ENCODE measurements around the gene METAP1. TPM values are rescaled to one million over a fixed set of nuclear protein-coding genes. Genes with fewer than 3 reads are reported as not detected.

Gene METAP1
- total RNA-seq, 1 experiment from 2014 or later, result 112 TPM

DNA sequence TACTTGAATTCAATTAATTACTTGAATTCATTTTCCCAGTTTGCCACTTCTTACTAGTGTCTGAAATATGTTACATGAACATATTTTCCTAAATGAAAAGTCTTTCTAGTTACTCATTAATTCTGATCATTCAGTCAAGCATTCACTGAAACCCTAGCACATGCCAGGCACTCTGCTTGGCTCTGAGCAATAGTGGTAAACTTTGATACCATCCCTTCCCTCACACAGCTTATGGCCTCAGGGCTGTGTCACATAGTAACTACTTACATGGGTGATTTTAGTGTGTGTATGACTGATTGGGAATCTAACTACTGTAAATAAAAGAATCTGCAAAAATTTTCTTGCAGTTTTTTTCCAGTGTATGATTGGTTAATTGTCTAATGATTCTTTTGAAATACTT lies 32.7 kb downstream of the METAP1 start:
- TF ChIP-seq EZH2phosphoT487 (IDR thresholded peaks at IDR 0.05; ENCODE audit: borderline replicate concordance) (no peak), CEBPB (IDR thresholded peaks at IDR 0.05; ENCODE audit: low read depth) (no peak), TCF7L2 (IDR thresholded peaks at IDR 0.05; ENCODE audit: borderline replicate concordance, extremely low read depth, insufficient read depth, insufficient read length) (no peak), SRF (IDR thresholded peaks at IDR 0.05; ENCODE audit: low read depth) (no peak), POLR2A (IDR thresholded peaks at IDR 0.05; ENCODE audit: borderline replicate concordance, extremely low read depth, insufficient read depth, insufficient read length) (no peak), YY1 (IDR thresholded peaks at IDR 0.05; ENCODE audit: extremely low read depth, insufficient replicate concordance, low read depth, low read length) (no peak), ATF3 (IDR thresholded peaks at IDR 0.05) (no peak), FOSL1 (IDR thresholded peaks at IDR 0.05; ENCODE audit: low read depth) (no peak), RAD21 (IDR thresholded peaks at IDR 0.05; ENCODE audit: low read depth) (no peak), SP1 (IDR thresholded peaks at IDR 0.05; ENCODE audit: low read depth) (no peak), JUND (IDR thresholded peaks at IDR 0.05) (no peak), EZH2 (IDR thresholded peaks at IDR 0.05) (no peak), CBX3 (IDR thresholded peaks at IDR 0.05; ENCODE audit: low read depth) (no peak)
- TF ChIP-seq, protein P1, sequence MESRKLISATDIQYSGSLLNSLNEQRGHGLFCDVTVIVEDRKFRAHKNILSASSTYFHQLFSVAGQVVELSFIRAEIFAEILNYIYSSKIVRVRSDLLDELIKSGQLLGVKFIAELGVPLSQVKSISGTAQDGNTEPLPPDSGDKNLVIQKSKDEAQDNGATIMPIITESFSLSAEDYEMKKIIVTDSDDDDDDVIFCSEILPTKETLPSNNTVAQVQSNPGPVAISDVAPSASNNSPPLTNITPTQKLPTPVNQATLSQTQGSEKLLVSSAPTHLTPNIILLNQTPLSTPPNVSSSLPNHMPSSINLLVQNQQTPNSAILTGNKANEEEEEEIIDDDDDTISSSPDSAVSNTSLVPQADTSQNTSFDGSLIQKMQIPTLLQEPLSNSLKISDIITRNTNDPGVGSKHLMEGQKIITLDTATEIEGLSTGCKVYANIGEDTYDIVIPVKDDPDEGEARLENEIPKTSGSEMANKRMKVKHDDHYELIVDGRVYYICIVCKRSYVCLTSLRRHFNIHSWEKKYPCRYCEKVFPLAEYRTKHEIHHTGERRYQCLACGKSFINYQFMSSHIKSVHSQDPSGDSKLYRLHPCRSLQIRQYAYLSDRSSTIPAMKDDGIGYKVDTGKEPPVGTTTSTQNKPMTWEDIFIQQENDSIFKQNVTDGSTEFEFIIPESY (IDR thresholded peaks at IDR 0.05; ENCODE audit: extremely low read depth, insufficient replicate concordance, low read length), result no peak
- TF ChIP-seq, protein P2, sequence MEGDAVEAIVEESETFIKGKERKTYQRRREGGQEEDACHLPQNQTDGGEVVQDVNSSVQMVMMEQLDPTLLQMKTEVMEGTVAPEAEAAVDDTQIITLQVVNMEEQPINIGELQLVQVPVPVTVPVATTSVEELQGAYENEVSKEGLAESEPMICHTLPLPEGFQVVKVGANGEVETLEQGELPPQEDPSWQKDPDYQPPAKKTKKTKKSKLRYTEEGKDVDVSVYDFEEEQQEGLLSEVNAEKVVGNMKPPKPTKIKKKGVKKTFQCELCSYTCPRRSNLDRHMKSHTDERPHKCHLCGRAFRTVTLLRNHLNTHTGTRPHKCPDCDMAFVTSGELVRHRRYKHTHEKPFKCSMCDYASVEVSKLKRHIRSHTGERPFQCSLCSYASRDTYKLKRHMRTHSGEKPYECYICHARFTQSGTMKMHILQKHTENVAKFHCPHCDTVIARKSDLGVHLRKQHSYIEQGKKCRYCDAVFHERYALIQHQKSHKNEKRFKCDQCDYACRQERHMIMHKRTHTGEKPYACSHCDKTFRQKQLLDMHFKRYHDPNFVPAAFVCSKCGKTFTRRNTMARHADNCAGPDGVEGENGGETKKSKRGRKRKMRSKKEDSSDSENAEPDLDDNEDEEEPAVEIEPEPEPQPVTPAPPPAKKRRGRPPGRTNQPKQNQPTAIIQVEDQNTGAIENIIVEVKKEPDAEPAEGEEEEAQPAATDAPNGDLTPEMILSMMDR (IDR thresholded peaks at IDR 0.05 in 2 of 3, conservative IDR thresholded peaks at IDR 0.05 in 1 of 3; ENCODE audit: borderline replicate concordance in 1 of 3, insufficient read depth in 1 of 3, low read depth in 2 of 3, low read length in 2 of 3), result no peak
- TF ChIP-seq, protein P3, sequence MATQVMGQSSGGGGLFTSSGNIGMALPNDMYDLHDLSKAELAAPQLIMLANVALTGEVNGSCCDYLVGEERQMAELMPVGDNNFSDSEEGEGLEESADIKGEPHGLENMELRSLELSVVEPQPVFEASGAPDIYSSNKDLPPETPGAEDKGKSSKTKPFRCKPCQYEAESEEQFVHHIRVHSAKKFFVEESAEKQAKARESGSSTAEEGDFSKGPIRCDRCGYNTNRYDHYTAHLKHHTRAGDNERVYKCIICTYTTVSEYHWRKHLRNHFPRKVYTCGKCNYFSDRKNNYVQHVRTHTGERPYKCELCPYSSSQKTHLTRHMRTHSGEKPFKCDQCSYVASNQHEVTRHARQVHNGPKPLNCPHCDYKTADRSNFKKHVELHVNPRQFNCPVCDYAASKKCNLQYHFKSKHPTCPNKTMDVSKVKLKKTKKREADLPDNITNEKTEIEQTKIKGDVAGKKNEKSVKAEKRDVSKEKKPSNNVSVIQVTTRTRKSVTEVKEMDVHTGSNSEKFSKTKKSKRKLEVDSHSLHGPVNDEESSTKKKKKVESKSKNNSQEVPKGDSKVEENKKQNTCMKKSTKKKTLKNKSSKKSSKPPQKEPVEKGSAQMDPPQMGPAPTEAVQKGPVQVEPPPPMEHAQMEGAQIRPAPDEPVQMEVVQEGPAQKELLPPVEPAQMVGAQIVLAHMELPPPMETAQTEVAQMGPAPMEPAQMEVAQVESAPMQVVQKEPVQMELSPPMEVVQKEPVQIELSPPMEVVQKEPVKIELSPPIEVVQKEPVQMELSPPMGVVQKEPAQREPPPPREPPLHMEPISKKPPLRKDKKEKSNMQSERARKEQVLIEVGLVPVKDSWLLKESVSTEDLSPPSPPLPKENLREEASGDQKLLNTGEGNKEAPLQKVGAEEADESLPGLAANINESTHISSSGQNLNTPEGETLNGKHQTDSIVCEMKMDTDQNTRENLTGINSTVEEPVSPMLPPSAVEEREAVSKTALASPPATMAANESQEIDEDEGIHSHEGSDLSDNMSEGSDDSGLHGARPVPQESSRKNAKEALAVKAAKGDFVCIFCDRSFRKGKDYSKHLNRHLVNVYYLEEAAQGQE (IDR thresholded peaks at IDR 0.05; ENCODE audit: low read depth), result no peak
- Histone ChIP-seq H3K9me2 (ENCODE audit: insufficient read depth) (no peaks in the 10 kb centered on the region), H3K4me2 (ENCODE audit: low read length) (no peak overlapping the region), H3K9ac (ENCODE audit: low read length) (no peak overlapping the region), H4K20me1 (ENCODE audit: insufficient read depth) (peaks cover 21% of the 10 kb centered on the region; the same call in 1 of the 2 replicates), H3K4me1 (ENCODE audit: control insufficient read depth in 1 of 2, insufficient read depth in 2 of 2, low read length in 2 of 2) (peaks cover 5 to 14% of the 10 kb centered on the region in 2 experiments; a peak in 2 of 4 replicates), H3K36me3 (ENCODE audit: control insufficient read depth in 1 of 2, insufficient read depth in 2 of 2, low read length in 2 of 2) (peaks cover 0 to 7% of the 10 kb centered on the region in 2 experiments; a peak in 1 of 4 replicates), H3K4me3 (replicated peaks in 1 of 2; ENCODE audit: low read depth in 1 of 2, low read length in 2 of 2) (no peak overlapping the region), H3K27ac (ENCODE audit: low read depth, low read length) (no peak overlapping the region), H2AFZ (ENCODE audit: low read depth, low read length, poor library complexity, severe bottlenecking) (no peak overlapping the region), H3K27me3 (ENCODE audit: insufficient read depth, low read length) (no peaks in the 10 kb centered on the region), H3K9me3 (ENCODE audit: control insufficient read depth in 1 of 2, insufficient read depth in 1 of 2, low read depth in 1 of 2, low read length in 2 of 2) (no peaks in the 10 kb centered on the region), H3K79me2 (ENCODE audit: insufficient read depth, low read length) (peaks cover 100% of the 10 kb centered on the region)
- ATAC-seq, result no peak
- ChIA-PET RAD21 (ENCODE audit: low non-redundant PET in 1 of 2, low total read pairs in 2 of 2, uncharacterized antibody in 2 of 2, unreplicated experiment in 2 of 2) (no interaction called here), CTCF (no interaction called here), POLR2A (no interaction called here)
- intact Hi-C loops (cut with micrococcal nuclease), result no loop called here
- no TSS peak for BruUV-seq (replicated peaks)
- DNase-seq (ENCODE audit: low read depth, low spot score), result no peak
